Inflammatory macrophage treated with lipopolysaccharide for 1 hour (primary cell): ENCODE measurements around the gene CLDN4.

Experiments used
- DNase-seq, 2 donors: peaks; one replicate each; pipeline ENCODE4 v3.0.0-alpha.2; 2020 to 2022

CLDN4 gene

GRCh38 chr7:73844131-73844547 is 13.3 kb downstream of the CLDN4 start:
- no peak for DNase-seq

- DNase-seq, result no peak
These were observed 14.2 kb downstream of the CLDN4 start for GRCh38 chr7:73844848-73845460.

GRCh38 chr7:73845701-73846195 is 15.0 kb downstream of the CLDN4 start:
- DNase-seq, result peak; percentile 71

GRCh38 chr7:73847941-73848723 is 17.3 kb downstream of the CLDN4 start:
- no peak for DNase-seq

- peak; percentile 45 to 48 for DNase-seq
These were observed 20.0 kb downstream of the CLDN4 start for GRCh38 chr7:73850781-73851207.

GRCh38 chr7:73851410-73852338 is 20.9 kb downstream of the CLDN4 start:
- DNase-seq, result peak; percentile 70 to 83

GRCh38 chr7:73852500-73852899 is 21.7 kb downstream of the CLDN4 start:
- DNase-seq, result no peak

- DNase-seq, result no peak
These were observed 26.1 kb downstream of the CLDN4 start for GRCh38 chr7:73856941-73857340.

GRCh38 chr7:73858807-73859206 is 28.0 kb downstream of the CLDN4 start:
- no peak for DNase-seq

GRCh38 chr7:73860859-73861258 is 30.1 kb downstream of the CLDN4 start, which contains the start of gene TMEM270:
Gene TMEM270 (plus strand): TSS chr7:73861159. CDS start chr7:73861195, 36 bp downstream.
- DNase-seq, result no peak

GRCh38 chr7:73861305-73861704 is 30.5 kb downstream of the CLDN4 start:
- DNase-seq, result no peak

- no peak for DNase-seq
These were observed 34.4 kb downstream of the CLDN4 start for GRCh38 chr7:73864981-73865711.

- DNase-seq, result peak; percentile 38 to 73
These were observed 35.1 kb downstream of the CLDN4 start for GRCh38 chr7:73865738-73866445.

- DNase-seq, result no peak
These were observed 35.6 kb downstream of the CLDN4 start for GRCh38 chr7:73866446-73866767.

GRCh38 chr7:73869011-73869798 is 38.4 kb downstream of the CLDN4 start:
- DNase-seq, result no peak

GRCh38 chr7:73870041-73870492 is 39.3 kb downstream of the CLDN4 start:
- no peak for DNase-seq

- DNase-seq, result no peak
These were observed 40.6 kb downstream of the CLDN4 start for GRCh38 chr7:73871163-73872011.

GRCh38 chr7:73872056-73872908 is 41.5 kb downstream of the CLDN4 start:
- DNase-seq, result no peak

- no peak for DNase-seq
These were observed 45.6 kb downstream of the CLDN4 start for GRCh38 chr7:73876361-73876760.
